MM.1S (cell line): ENCODE data around the gene IQGAP1.

Experiments used
- DNase-seq: peaks from one replicate; pipeline ENCODE4 v3.0.0-alpha.2; 2015
- H2AFZ ChIP-seq: fragments of 300-600 bp; sonication (generic); 2 replicates; pipeline ENCODE4 v1.6.0; 2016; ENCODE audit warnings: antibody characterized with exemption, low read length
- H3F3A ChIP-seq: fragments of 300-600 bp; sonication (generic); 2 replicates; pipeline ENCODE4 v1.6.1; 2016; ENCODE audit warnings: mild to moderate bottlenecking, antibody characterized with exemption, low read length, moderate library complexity, mixed read lengths; ENCODE audit not compliant: insufficient read depth
- H3K27ac ChIP-seq: fragments of 300-600 bp; sonication (generic); 2 replicates; pipeline ENCODE4 v1.5.1; 2016; ENCODE audit warnings: mild to moderate bottlenecking, low read length
- H3K27me3 ChIP-seq: fragments of 300-600 bp; sonication (generic); replicated peaks from 2 replicates; pipeline ENCODE4 v1.6.0; 2016; ENCODE audit warnings: low read length; ENCODE audit not compliant: insufficient read depth
- H3K36me3 ChIP-seq: fragments of 300-600 bp; sonication (generic); replicated peaks from 2 replicates; pipeline ENCODE4 v1.6.1; 2016; ENCODE audit warnings: mild to moderate bottlenecking, low read length, mixed read lengths; ENCODE audit not compliant: insufficient read depth
- H3K4me1 ChIP-seq: fragments of 300-600 bp; sonication (generic); 2 replicates; pipeline ENCODE4 v1.6.1; 2016; ENCODE audit warnings: low read length, mixed read lengths
- H3K4me2 ChIP-seq: fragments of 300-600 bp; sonication (generic); 2 replicates; pipeline ENCODE4 v1.6.0; 2016; ENCODE audit warnings: low read depth, low read length
- H3K4me3 ChIP-seq: fragments of 300-600 bp; sonication (generic); 2 replicates; pipeline ENCODE4 v1.5.1; 2016; ENCODE audit warnings: low read length, mixed read lengths
- H3K79me2 ChIP-seq: fragments of 300-600 bp; sonication (generic); 2 replicates; pipeline ENCODE4 v1.6.1; 2016; ENCODE audit warnings: mixed run types, low read length, mixed read lengths
- H3K9ac ChIP-seq: fragments of 300-600 bp; sonication (generic); 2 replicates; pipeline ENCODE4 v1.6.1; 2016; ENCODE audit warnings: low read length, mixed read lengths
- H3K9me2 ChIP-seq: fragments of 300-600 bp; sonication (generic); replicated peaks from 2 replicates; pipeline ENCODE4 v1.6.1; 2016; ENCODE audit warnings: mild to moderate bottlenecking, low read length, mixed read lengths; ENCODE audit not compliant: insufficient read depth
- H3K9me3 ChIP-seq: fragments of 300-600 bp; sonication (generic); replicated peaks from 2 replicates; pipeline ENCODE4 v1.6.1; 2016; ENCODE audit warnings: mild to moderate bottlenecking, low read length, mixed read lengths; ENCODE audit not compliant: insufficient read depth
- H4K20me1 ChIP-seq: fragments of 300-600 bp; sonication (generic); 2 replicates; pipeline ENCODE4 v1.6.1; 2016; ENCODE audit warnings: mild to moderate bottlenecking, low read length, moderate library complexity, mixed read lengths; ENCODE audit not compliant: insufficient read depth
- EZH2 ChIP-seq: fragments of 300-600 bp; sonication (generic); optimal IDR thresholded peaks from 2 replicates; pipeline ENCODE3; 2017; ENCODE audit warnings: low read depth, mild to moderate bottlenecking, antibody characterized with exemption, low read length, mixed read lengths
- EZH2phosphoT487 ChIP-seq: fragments of 300-600 bp; sonication (generic); IDR thresholded peaks from 2 replicates; pipeline ENCODE4 v1.6.1; 2018; ENCODE audit warnings: antibody characterized with exemption, low read length
- TF ChIP-seq, protein P1 (sequence below): fragments of 300-600 bp; sonication (generic); IDR thresholded peaks from 2 replicates; pipeline ENCODE4 v1.5.1; 2016; ENCODE audit warnings: antibody characterized with exemption, low read length, mixed read lengths

Gene IQGAP1

DNA sequence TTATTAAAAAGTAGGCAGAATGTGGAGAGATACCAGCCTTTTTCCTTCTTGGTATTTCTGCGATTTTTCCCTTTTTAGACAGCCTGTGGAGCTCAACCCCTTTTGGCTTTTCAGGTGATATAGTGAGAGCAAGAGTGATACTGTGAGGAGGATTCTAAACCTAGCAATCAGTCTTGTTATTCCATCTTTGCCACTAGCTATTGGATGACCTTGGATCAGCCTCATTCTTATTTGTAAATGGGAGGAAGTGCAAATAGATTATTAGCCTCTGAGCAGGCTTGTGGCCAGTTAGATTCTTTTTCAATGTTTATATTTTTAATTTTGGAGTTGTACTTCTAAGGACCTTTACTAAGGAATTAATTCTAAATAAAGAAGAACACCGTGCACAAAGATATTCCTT is 34.0 kb downstream of the IQGAP1 start:
- Histone ChIP-seq H3K4me1 (no peaks in the 10 kb centered on the region), H3K4me2 (no peak overlapping the region), H4K20me1 (no peaks in the 10 kb centered on the region), H3K27me3 (no peaks in the 10 kb centered on the region), H3K36me3 (no peaks in the 10 kb centered on the region), H3K4me3 (no peak overlapping the region), H3K9me2 (no peaks in the 10 kb centered on the region), H2AFZ (no peak overlapping the region), H3K9me3 (no peaks in the 10 kb centered on the region), H3K9ac (no peak overlapping the region), H3F3A (no peaks in the 10 kb centered on the region), H3K79me2 (peaks cover 81% of the 10 kb centered on the region), H3K27ac (no peak overlapping the region)
- no peak for DNase-seq
- no peak for TF ChIP-seq EZH2
- TF ChIP-seq, protein P1, sequence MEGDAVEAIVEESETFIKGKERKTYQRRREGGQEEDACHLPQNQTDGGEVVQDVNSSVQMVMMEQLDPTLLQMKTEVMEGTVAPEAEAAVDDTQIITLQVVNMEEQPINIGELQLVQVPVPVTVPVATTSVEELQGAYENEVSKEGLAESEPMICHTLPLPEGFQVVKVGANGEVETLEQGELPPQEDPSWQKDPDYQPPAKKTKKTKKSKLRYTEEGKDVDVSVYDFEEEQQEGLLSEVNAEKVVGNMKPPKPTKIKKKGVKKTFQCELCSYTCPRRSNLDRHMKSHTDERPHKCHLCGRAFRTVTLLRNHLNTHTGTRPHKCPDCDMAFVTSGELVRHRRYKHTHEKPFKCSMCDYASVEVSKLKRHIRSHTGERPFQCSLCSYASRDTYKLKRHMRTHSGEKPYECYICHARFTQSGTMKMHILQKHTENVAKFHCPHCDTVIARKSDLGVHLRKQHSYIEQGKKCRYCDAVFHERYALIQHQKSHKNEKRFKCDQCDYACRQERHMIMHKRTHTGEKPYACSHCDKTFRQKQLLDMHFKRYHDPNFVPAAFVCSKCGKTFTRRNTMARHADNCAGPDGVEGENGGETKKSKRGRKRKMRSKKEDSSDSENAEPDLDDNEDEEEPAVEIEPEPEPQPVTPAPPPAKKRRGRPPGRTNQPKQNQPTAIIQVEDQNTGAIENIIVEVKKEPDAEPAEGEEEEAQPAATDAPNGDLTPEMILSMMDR = no peak
- no peak for TF ChIP-seq EZH2phosphoT487

DNA sequence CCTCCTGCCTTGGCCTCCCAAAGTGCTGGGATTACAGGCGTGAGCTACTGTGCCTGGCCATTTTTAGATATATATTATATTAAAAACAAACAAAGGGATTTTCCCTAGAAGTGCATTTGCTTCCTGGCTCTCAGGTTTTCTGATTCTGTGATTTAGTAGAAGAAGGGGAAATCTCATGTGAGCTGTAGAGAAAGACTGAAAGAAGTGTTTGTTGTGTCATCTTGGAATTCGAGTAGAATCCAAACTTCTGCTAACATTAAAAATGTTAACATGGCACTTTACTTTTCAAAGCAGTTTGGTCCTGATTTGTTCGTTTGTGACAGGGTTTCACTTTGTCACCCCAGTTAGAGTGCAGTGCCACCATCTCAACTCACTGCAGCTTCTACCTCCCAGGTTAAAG is 34.9 kb downstream of the IQGAP1 start:
- no peaks in the 10 kb centered on the region for H3K9me3 ChIP-seq
- no peak overlapping the region for H3K9ac ChIP-seq
- H4K20me1 ChIP-seq = no peaks in the 10 kb centered on the region
- H3K27me3 ChIP-seq = no peaks in the 10 kb centered on the region
- peaks cover 77% of the 10 kb centered on the region for H3K79me2 ChIP-seq
- TF ChIP-seq EZH2phosphoT487 = no peak
- TF ChIP-seq EZH2 = no peak
- TF ChIP-seq, protein P1 = no peak
- no peaks in the 10 kb centered on the region for H3K36me3 ChIP-seq
- no peaks in the 10 kb centered on the region for H3K4me1 ChIP-seq
- H3K9me2 ChIP-seq = no peaks in the 10 kb centered on the region
- H3K27ac ChIP-seq = no peak overlapping the region
- DNase-seq = no peak
- no peak overlapping the region for H2AFZ ChIP-seq
- H3K4me3 ChIP-seq = no peak overlapping the region
- H3F3A ChIP-seq = no peaks in the 10 kb centered on the region
- no peak overlapping the region for H3K4me2 ChIP-seq

DNA sequence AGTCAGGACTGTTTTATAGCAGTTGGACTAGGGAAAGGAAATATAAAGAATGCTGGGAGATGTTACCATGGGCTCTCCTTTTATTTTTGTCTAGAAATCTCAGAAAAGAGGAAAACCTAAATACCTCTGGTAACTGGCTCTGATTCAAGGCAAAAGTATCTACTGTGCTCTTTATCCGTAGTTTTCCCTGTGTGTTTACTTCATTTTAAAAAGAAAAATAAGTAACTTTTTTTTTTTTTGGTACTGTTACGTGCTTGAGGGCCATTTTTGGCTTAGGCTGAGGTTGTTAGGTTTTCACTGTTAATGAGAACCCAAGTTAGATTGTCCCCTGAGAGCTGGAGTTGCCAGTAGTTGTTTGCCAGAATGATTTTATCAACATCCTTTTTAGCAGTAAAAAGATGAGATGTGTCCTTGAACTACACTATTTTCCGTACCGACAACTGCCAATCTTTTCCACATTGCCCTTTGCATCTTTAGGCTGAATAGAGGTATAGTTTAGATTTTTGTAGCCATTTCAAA is 35.8 kb downstream of the IQGAP1 start:
- Histone ChIP-seq H3K79me2 (peaks cover 68% of the 10 kb centered on the region), H3K36me3 (no peaks in the 10 kb centered on the region), H3K9ac (no peak overlapping the region), H3F3A (no peaks in the 10 kb centered on the region), H3K4me2 (no peak overlapping the region), H3K9me3 (no peaks in the 10 kb centered on the region), H2AFZ (no peak overlapping the region), H3K27ac (no peak overlapping the region), H3K9me2 (no peaks in the 10 kb centered on the region), H3K4me3 (no peak overlapping the region), H3K27me3 (no peaks in the 10 kb centered on the region), H4K20me1 (no peaks in the 10 kb centered on the region), H3K4me1 (no peaks in the 10 kb centered on the region)
- DNase-seq = no peak
- TF ChIP-seq EZH2 (no peak), EZH2phosphoT487 (no peak)
- TF ChIP-seq, protein P1 = no peak
